ENCODE data around the gene KLF9. TPM values are rescaled to one million over a fixed set of nuclear protein-coding genes. Genes with fewer than 3 reads are reported as not detected.

The KLF9 gene
- total RNA-seq, 1 experiment from 2014 or later: not detected

DNA sequence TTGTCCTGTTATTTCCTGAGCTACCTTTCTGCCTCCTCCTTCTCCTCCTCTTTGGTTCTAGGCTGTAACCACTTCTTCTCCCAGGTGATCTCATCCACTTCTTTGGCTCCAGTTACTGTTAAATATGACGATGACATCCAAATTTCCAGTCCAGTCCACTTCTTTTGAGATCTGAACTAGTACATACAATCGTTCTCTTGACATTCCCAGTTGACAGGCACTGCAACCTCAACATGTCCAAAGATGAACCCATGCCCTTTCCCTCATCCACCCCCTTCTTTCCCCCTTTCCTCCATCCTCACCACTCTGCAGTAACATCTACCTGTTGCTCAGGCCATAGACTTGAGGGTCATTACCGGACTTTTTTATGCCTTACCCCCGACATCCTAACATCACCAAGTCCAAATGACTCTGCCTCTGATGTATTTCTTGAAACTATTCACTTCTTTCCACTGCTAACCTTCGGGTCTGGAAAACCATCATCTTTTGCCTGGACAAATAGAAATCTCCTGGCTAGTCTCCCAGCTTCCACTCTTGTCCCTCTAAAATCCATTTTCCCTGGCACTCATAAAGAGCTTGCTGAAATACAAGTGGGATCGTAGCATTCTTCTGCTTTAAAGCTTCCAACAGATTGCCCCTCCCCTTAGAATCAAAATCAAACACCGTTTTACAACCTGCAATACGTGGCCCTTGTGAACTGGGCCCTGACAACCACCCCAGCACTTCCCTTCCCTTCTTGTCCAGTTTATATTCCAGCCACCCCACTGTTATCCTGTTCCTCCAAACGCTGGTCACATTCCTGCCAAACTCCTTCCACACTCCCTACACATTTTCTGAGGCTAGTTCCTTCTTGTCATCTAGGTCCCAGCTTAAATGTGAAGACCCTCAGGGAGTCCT, 31.5 kb downstream of the KLF9 start:
- no peak overlapping the region for H3K4me2 ChIP-seq (ENCODE audit: low read depth, low read length, poor library complexity, severe bottlenecking)
- no peak overlapping the region for H3K27ac ChIP-seq (ENCODE audit: low read length)
- no peaks in the 10 kb centered on the region for H3K9me2 ChIP-seq (replicated peaks; ENCODE audit: insufficient read depth, low read length)
- H3K4me3 ChIP-seq (ENCODE audit: low read length): no peak overlapping the region
- H3K79me2 ChIP-seq (ENCODE audit: low read length): no peaks in the 10 kb centered on the region
- H3K36me3 ChIP-seq (ENCODE audit: insufficient read depth, low read length): no peaks in the 10 kb centered on the region
- no peaks in the 10 kb centered on the region for H3K4me1 ChIP-seq (ENCODE audit: low read length)
- H2AFZ ChIP-seq (ENCODE audit: low read length): no peak overlapping the region
- no peak overlapping the region for H3K9ac ChIP-seq (ENCODE audit: low read length)
- no peaks in the 10 kb centered on the region for H3K27me3 ChIP-seq (ENCODE audit: low read length)
- no peak for DNase-seq
- no peaks in the 10 kb centered on the region for H3K9me3 ChIP-seq (ENCODE audit: low read length)
- no peaks in the 10 kb centered on the region for H4K20me1 ChIP-seq (ENCODE audit: insufficient read depth, low read depth, low read length)

DNA sequence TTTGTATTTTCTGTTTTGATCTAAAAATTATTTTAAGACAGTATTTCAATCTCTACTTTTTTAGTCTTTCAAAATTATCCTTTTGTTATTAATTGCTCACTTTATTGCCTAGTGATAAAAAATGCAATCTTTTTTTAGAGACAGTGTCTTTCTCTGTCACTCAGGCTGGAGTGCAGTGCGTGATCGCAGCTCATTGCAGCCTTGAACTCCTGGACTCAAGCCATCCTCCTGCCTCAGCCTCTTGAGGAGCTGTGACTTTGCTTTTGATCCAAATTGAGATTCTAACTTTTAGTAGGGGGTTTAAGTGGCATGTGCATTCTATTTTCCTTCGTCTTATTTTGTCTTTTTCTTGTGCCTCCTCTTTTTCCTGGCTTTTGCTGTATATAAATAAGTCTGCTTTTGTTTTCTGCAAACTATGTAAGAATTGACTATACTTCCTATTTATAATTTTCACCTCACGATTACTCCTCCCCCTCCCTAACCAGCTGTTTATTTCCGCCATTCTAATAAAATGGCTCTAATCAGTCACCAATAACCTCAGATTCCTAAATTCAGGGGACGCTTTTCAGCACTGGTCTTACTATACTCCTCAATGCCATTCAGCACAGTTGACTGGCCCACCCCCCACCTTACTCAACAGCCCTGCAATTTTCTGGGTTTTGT, 32.3 kb downstream of the KLF9 start:
- Histone ChIP-seq H3K79me2 (ENCODE audit: low read length) (no peaks in the 10 kb centered on the region), H3K9ac (ENCODE audit: low read length) (no peak overlapping the region)

DNA sequence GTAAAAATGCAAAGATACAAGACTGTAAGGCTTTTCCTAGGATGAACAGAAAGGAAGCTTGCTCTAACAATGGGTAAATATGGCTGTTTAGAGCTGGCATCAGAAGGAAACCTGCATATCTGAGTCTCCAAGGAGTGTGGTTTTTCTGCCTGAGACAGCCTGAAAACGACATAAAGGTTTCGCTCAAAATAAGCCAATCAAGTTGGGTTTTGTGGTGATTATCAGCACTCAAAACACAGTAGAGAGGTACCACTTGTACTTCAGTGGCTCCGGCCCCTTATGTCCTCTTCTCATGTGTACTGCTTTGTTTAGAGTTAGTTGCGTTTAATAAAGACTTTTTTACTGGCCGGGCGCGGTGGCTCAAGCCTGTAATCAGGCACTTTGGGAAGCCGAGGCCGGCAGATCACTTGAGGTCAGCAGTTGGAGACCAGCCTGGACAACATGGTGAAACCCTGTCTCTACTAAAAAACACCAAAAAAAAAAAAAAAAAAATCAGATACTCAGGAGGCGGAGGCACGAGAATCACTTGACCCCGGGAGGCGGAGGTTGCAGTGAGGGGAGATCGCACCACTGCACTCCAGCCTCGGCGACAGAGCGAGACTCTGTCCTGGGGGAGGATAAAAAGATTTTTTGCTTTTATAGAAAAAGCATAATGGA, 39.4 kb downstream of the KLF9 start:
- Histone ChIP-seq H3K27me3 (ENCODE audit: low read length) (no peaks in the 10 kb centered on the region), H3K9me3 (ENCODE audit: low read length) (no peaks in the 10 kb centered on the region), H3K79me2 (ENCODE audit: low read length) (no peaks in the 10 kb centered on the region), H2AFZ (ENCODE audit: low read length) (no peak overlapping the region), H3K36me3 (ENCODE audit: insufficient read depth, low read length) (no peaks in the 10 kb centered on the region), H3K4me1 (ENCODE audit: low read length) (no peaks in the 10 kb centered on the region), H3K9me2 (replicated peaks; ENCODE audit: insufficient read depth, low read length) (no peaks in the 10 kb centered on the region), H3K27ac (ENCODE audit: low read length) (no peak overlapping the region), H3K9ac (ENCODE audit: low read length) (no peak overlapping the region), H3K4me3 (ENCODE audit: low read length) (no peak overlapping the region), H4K20me1 (ENCODE audit: insufficient read depth, low read depth, low read length) (no peaks in the 10 kb centered on the region), H3K4me2 (ENCODE audit: low read depth, low read length, poor library complexity, severe bottlenecking) (no peak overlapping the region)
- no peak for DNase-seq

More for the DNA sequence above, 32.3 kb downstream of the KLF9 start:
- Histone ChIP-seq H3K9me2 (replicated peaks; ENCODE audit: insufficient read depth, low read length) (no peaks in the 10 kb centered on the region), H3K27me3 (ENCODE audit: low read length) (no peaks in the 10 kb centered on the region), H3K36me3 (ENCODE audit: insufficient read depth, low read length) (no peaks in the 10 kb centered on the region), H3K9me3 (ENCODE audit: low read length) (no peaks in the 10 kb centered on the region), H4K20me1 (ENCODE audit: insufficient read depth, low read depth, low read length) (no peaks in the 10 kb centered on the region), H2AFZ (ENCODE audit: low read length) (no peak overlapping the region), H3K4me1 (ENCODE audit: low read length) (no peaks in the 10 kb centered on the region), H3K27ac (ENCODE audit: low read length) (no peak overlapping the region), H3K4me2 (ENCODE audit: low read depth, low read length, poor library complexity, severe bottlenecking) (no peak overlapping the region), H3K4me3 (ENCODE audit: low read length) (no peak overlapping the region)
- DNase-seq: no peak

DNA sequence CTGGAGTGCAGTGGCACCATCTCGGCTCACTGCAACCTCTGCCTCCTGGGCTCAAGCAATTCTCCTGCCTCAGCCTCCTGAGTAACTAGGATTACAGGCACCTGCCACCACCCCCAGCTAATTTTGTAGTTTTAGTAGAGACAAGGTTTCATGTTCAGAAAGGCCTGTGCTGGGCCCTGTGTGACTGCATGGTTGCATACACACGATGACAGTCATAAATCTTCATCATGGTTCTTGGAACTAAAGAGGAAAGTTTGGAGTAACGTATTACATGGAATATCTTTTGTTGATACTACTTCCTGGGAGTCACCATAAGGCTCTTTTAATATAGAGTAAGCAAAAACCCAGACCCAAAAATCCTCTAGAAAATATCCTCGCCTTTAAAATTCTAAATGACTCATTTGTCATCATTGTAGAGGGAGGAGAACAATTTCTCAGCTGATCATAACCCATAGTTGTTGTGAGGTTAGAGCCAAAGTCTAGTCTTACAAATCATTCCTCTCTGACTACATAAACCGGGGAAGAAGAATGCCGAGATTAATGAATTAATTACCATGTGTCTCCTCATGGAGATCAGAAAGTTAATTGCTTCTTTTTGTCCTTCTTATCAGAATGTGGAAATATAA, 47.0 kb downstream of the KLF9 start:
- H3K27ac ChIP-seq (ENCODE audit: low read length): no peak overlapping the region
- H3K9ac ChIP-seq (ENCODE audit: low read length): no peak overlapping the region
- H3K4me3 ChIP-seq (ENCODE audit: low read length): no peak overlapping the region
- no peaks in the 10 kb centered on the region for H4K20me1 ChIP-seq (ENCODE audit: insufficient read depth, low read depth, low read length)
- no peaks in the 10 kb centered on the region for H3K79me2 ChIP-seq (ENCODE audit: low read length)
- no peaks in the 10 kb centered on the region for H3K9me2 ChIP-seq (replicated peaks; ENCODE audit: insufficient read depth, low read length)
- DNase-seq: no peak
- no peak overlapping the region for H2AFZ ChIP-seq (ENCODE audit: low read length)
- no peaks in the 10 kb centered on the region for H3K27me3 ChIP-seq (ENCODE audit: low read length)
- H3K36me3 ChIP-seq (ENCODE audit: insufficient read depth, low read length): 0 out of 2 replicates have a peak, but pooled peaks cover 2% of the 10 kb centered on the region
- H3K4me1 ChIP-seq (ENCODE audit: low read length): no peaks in the 10 kb centered on the region
- H3K4me2 ChIP-seq (ENCODE audit: low read depth, low read length, poor library complexity, severe bottlenecking): no peak overlapping the region
- no peaks in the 10 kb centered on the region for H3K9me3 ChIP-seq (ENCODE audit: low read length)

DNA sequence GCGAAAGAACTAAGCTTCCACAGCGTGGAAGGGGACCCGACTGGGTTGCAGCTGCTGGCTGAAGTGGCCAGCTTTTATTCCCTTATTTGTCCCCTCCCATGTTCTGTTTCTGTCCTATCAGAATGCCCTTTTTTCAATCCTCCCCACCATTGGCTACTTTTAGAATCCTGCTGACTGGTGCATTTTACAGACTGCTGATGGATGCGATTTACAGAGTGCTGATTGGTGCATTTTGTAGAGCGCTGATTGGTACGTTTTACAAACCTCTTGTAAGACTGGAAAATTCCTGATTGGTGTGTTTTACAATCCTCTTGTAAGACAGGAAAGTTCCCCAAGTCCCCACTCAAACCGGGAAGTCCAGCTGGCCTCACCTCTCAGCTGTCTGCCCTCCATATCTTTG, 50.7 kb downstream of the KLF9 start:
- Histone ChIP-seq H3K27me3 (ENCODE audit: low read length) (no peaks in the 10 kb centered on the region), H3K36me3 (ENCODE audit: insufficient read depth, low read length) (0 out of 2 replicates have a peak, but pooled peaks cover 4% of the 10 kb centered on the region), H3K9me3 (ENCODE audit: low read length) (no peaks in the 10 kb centered on the region), H2AFZ (ENCODE audit: low read length) (no peak overlapping the region), H4K20me1 (ENCODE audit: insufficient read depth, low read depth, low read length) (no peaks in the 10 kb centered on the region), H3K27ac (ENCODE audit: low read length) (no peak overlapping the region), H3K4me3 (ENCODE audit: low read length) (no peak overlapping the region), H3K4me2 (ENCODE audit: low read depth, low read length, poor library complexity, severe bottlenecking) (no peak overlapping the region), H3K9ac (ENCODE audit: low read length) (no peak overlapping the region), H3K79me2 (ENCODE audit: low read length) (no peaks in the 10 kb centered on the region), H3K4me1 (ENCODE audit: low read length) (no peaks in the 10 kb centered on the region), H3K9me2 (replicated peaks; ENCODE audit: insufficient read depth, low read length) (no peaks in the 10 kb centered on the region)
- DNase-seq: no peak

DNA sequence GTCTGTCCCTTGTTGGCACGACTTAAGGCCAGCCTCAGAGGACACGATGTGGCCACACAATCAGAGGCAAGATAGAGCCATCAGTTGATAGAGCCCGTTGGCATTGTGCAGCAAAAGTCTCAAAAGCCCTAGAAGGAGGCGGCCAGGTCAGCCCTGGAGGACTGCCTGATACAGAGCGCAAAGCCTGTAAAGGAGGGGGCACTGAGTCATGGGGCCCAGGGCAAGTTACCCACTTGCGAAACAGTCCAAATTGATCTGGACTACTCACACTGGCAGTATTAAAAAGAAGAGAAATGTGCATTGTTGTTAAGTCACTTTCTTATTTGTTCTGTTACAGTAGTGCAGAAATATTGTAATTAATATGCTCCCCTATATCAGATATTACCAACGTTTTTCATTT, 51.5 kb downstream of the KLF9 start:
- Histone ChIP-seq H3K79me2 (ENCODE audit: low read length) (no peaks in the 10 kb centered on the region), H3K27ac (ENCODE audit: low read length) (no peak overlapping the region), H3K9me2 (replicated peaks; ENCODE audit: insufficient read depth, low read length) (no peaks in the 10 kb centered on the region), H3K9me3 (ENCODE audit: low read length) (no peaks in the 10 kb centered on the region), H4K20me1 (ENCODE audit: insufficient read depth, low read depth, low read length) (no peaks in the 10 kb centered on the region), H3K4me3 (ENCODE audit: low read length) (no peak overlapping the region), H3K27me3 (ENCODE audit: low read length) (no peaks in the 10 kb centered on the region), H2AFZ (ENCODE audit: low read length) (no peak overlapping the region), H3K4me2 (ENCODE audit: low read depth, low read length, poor library complexity, severe bottlenecking) (no peak overlapping the region), H3K9ac (ENCODE audit: low read length) (no peak overlapping the region), H3K36me3 (ENCODE audit: insufficient read depth, low read length) (0 out of 2 replicates have a peak, but pooled peaks cover 4% of the 10 kb centered on the region), H3K4me1 (ENCODE audit: low read length) (no peaks in the 10 kb centered on the region)
- no peak for DNase-seq

DNA sequence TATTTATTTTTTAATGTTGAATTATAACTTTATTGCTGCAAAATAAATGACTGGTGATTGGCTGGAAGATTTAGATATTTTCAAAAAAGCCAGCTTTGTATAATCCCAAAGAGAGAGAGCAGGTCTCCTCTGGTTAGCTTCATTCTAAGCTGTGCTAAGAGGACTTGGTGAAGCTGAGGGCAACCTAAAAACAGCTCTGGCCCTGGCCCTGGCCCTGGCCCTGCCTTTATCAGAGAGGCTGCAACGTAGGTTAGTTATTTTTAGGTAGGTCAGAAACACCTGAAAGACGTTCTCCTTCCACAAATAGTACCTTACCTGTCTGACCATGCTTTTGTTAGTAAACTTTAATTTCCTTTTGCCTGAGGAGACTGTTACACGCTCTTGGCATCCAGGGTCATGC, 58.7 kb downstream of the KLF9 start:
- no peak for DNase-seq
- H2AFZ ChIP-seq (ENCODE audit: low read length): no peak overlapping the region
- no peaks in the 10 kb centered on the region for H4K20me1 ChIP-seq (ENCODE audit: insufficient read depth, low read depth, low read length)
- H3K9me2 ChIP-seq (replicated peaks; ENCODE audit: insufficient read depth, low read length): no peaks in the 10 kb centered on the region
- peaks cover 19% of the 10 kb centered on the region; the same call in 1 of the 2 replicates for H3K36me3 ChIP-seq (ENCODE audit: insufficient read depth, low read length)
- no peaks in the 10 kb centered on the region for H3K27me3 ChIP-seq (ENCODE audit: low read length)
- H3K4me1 ChIP-seq (ENCODE audit: low read length): no peaks in the 10 kb centered on the region
- no peaks in the 10 kb centered on the region for H3K79me2 ChIP-seq (ENCODE audit: low read length)
- no peak overlapping the region for H3K27ac ChIP-seq (ENCODE audit: low read length)
- no peak overlapping the region for H3K4me2 ChIP-seq (ENCODE audit: low read depth, low read length, poor library complexity, severe bottlenecking)
- H3K4me3 ChIP-seq (ENCODE audit: low read length): no peak overlapping the region
- no peaks in the 10 kb centered on the region for H3K9me3 ChIP-seq (ENCODE audit: low read length)
- no peak overlapping the region for H3K9ac ChIP-seq (ENCODE audit: low read length)

DNA sequence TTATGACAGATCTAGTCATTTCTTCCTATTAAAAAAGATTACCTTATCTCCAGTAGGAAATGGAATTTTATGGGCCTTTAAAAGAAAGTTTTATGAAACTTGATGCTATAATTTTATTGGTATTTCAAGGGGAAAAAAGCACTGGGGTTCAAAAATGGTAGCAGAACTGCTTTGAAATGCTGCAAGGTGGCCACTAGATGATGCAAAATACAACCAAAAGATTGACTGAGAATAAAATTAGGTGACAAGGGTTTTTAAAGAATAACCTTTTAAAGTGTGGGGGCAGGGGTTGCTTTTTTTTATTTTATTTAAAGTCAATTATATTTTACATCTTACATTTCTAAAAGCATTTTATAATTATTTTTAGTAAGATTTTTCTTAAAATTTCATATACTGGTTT, 61.7 kb downstream of the KLF9 start:
- H3K9me3 ChIP-seq (ENCODE audit: low read length): no peaks in the 10 kb centered on the region
- H3K4me2 ChIP-seq (ENCODE audit: low read depth, low read length, poor library complexity, severe bottlenecking): no peak overlapping the region
- peaks cover 32% of the 10 kb centered on the region for H3K36me3 ChIP-seq (ENCODE audit: insufficient read depth, low read length)
- H3K27ac ChIP-seq (ENCODE audit: low read length): no peak overlapping the region
- H3K4me3 ChIP-seq (ENCODE audit: low read length): no peak overlapping the region
- no peaks in the 10 kb centered on the region for H3K79me2 ChIP-seq (ENCODE audit: low read length)
- H3K4me1 ChIP-seq (ENCODE audit: low read length): no peaks in the 10 kb centered on the region
- no peak for DNase-seq
- no peaks in the 10 kb centered on the region for H3K27me3 ChIP-seq (ENCODE audit: low read length)
- H2AFZ ChIP-seq (ENCODE audit: low read length): no peak overlapping the region
- H4K20me1 ChIP-seq (ENCODE audit: insufficient read depth, low read depth, low read length): no peaks in the 10 kb centered on the region
- no peaks in the 10 kb centered on the region for H3K9me2 ChIP-seq (replicated peaks; ENCODE audit: insufficient read depth, low read length)
- H3K9ac ChIP-seq (ENCODE audit: low read length): no peak overlapping the region
